WERI-Rb-1 (cell line): Measurements from ENCODE around the gene MRPL16.
A peak's percentile ranks its signal among the peaks of the same experiment; 100 is the strongest.

ENCODE experiments used
- DNase-seq: peaks from one replicate; pipeline ENCODE4 v3.0.0-alpha.2; 2020
- H3K27ac ChIP-seq: fragments of 250-450 bp; sonication (Bioruptor Pico); 2 replicates; pipeline ENCODE4 v1.5.1; 2020; ENCODE audit warnings: mild to moderate bottlenecking, moderate library complexity
- H3K27me3 ChIP-seq: fragments of 250-450 bp; sonication (Bioruptor Pico); 2 replicates; pipeline ENCODE4 v1.5.1; 2021; ENCODE audit warnings: mild to moderate bottlenecking, low read depth, moderate library complexity; ENCODE audit not compliant: insufficient read depth, severe bottlenecking
- H3K36me3 ChIP-seq: fragments of 250-450 bp; sonication (Bioruptor Pico); 2 replicates; pipeline ENCODE4 v1.5.1; 2020; ENCODE audit warnings: mild to moderate bottlenecking, moderate library complexity
- H3K4me3 ChIP-seq: 2 replicates; pipeline ENCODE4 v1.5.1; 2011; ENCODE audit warnings: low read depth, mild to moderate bottlenecking, control low read depth, low read length
- H3K9me3 ChIP-seq: fragments of 250-450 bp; sonication (Bioruptor Pico); 2 replicates; pipeline ENCODE4 v1.5.1; 2021; ENCODE audit warnings: mild to moderate bottlenecking, moderate library complexity; ENCODE audit not compliant: severe bottlenecking
- TF ChIP-seq, protein P1 (sequence below): IDR thresholded peaks from 2 replicates; pipeline ENCODE4 v1.5.1; 2011; ENCODE audit warnings: low read depth, mild to moderate bottlenecking, control low read depth, inconsistent platforms, low read length

Gene MRPL16

DNA sequence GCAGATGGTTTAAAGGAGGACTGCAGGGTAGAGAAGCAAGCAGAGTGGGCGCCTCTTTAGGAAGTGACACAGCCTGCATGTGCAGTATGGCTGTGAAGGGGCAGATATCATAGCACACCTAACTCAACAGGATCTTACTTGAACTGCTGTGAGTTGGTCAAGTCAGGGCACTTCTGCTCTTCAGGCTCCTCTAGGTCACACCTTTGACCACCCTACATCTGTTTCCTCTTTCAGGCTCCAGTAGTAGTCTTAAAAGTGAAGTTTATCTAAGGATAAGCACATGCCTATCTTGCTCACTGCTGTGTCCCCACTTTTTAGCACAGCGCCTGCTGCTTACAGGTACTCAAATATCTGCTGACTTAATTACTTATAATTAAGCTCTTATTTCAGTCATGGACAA is 6.5 kb downstream of the MRPL16 start:
- no peak for DNase-seq
- Histone ChIP-seq H3K9me3 (no peaks in the 10 kb centered on the region), H3K4me3 (no peak overlapping the region), H3K27me3 (no peaks in the 10 kb centered on the region), H3K27ac (peak overlapping the region; percentile 19; the same call in 1 of the 2 replicates), H3K36me3 (peaks cover 71% of the 10 kb centered on the region)
- TF ChIP-seq, protein P1, sequence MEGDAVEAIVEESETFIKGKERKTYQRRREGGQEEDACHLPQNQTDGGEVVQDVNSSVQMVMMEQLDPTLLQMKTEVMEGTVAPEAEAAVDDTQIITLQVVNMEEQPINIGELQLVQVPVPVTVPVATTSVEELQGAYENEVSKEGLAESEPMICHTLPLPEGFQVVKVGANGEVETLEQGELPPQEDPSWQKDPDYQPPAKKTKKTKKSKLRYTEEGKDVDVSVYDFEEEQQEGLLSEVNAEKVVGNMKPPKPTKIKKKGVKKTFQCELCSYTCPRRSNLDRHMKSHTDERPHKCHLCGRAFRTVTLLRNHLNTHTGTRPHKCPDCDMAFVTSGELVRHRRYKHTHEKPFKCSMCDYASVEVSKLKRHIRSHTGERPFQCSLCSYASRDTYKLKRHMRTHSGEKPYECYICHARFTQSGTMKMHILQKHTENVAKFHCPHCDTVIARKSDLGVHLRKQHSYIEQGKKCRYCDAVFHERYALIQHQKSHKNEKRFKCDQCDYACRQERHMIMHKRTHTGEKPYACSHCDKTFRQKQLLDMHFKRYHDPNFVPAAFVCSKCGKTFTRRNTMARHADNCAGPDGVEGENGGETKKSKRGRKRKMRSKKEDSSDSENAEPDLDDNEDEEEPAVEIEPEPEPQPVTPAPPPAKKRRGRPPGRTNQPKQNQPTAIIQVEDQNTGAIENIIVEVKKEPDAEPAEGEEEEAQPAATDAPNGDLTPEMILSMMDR = no peak

- peak; percentile 30 for DNase-seq
- Histone ChIP-seq H3K36me3 (peaks cover 80% of the 10 kb centered on the region), H3K27ac (no peak overlapping the region), H3K4me3 (no peak overlapping the region), H3K9me3 (no peaks in the 10 kb centered on the region), H3K27me3 (no peaks in the 10 kb centered on the region)
- TF ChIP-seq, protein P1 = peak; percentile 49; the same call in 1 of the 2 replicates
Measured at GRCh38 chr11:59802639-59803176, 7.9 kb downstream of the MRPL16 start.

DNA sequence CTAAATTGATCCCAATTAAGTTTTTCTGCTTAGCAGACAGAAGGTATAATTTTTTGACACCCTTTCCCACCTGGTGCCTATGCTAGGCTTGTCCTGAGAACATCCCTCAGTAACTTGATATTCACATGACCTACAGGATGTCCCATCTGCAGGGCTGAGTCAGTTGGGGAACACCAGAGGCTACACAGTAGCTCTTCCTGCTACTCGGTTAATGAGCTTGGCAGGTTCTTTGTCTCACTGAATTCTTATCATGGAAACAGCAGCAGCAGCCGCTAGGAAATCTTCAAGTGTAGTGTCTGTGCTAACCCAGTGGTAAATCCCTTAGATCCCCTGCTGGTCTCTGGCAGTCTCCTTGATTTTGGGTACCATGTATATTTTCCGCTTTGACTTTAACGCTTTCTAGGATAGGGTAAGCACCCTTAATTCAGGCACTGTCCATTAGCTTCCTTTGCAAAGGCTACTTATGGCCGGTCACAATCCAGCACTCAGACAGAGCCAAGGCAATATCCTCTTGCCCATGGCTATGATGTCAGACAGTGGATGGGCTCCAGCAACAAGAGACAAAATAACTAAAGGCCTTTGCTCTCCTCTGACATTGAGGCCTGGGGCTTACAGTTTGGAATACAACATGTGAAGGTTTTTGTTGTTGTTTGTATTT is 8.5 kb downstream of the MRPL16 start:
- peak; percentile 54 for DNase-seq

DNA sequence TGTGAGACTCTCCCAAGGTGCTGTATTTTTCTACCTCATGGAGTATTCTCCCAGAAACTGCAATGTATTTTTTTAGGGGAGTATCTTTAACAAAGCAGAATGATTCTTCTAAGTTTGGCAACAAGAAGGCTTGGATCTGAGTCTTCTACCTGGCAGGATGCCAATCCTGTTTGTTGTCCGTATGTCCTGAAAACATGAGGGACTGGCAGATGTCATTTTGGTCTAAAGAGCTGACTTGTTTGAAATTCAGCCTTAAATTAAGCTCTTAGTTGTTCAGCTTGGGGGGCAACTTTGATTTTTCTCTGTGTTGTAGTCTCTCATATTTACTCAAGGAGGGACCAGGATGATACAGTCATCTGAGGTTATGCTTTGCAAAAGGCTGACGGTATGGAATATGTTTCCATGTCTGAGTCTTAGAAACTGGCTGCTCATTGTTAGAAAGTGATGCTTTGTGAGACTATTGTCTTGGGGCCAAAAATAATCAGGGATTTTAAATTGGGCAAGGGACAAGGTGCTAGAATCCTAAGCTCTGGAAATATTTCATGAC is 9.3 kb downstream of the MRPL16 start:
- Histone ChIP-seq H3K4me3 (no peak overlapping the region), H3K27me3 (no peaks in the 10 kb centered on the region), H3K9me3 (no peaks in the 10 kb centered on the region), H3K36me3 (peaks cover 85% of the 10 kb centered on the region), H3K27ac (peak overlapping the region; percentile 31)
- DNase-seq = no peak
- TF ChIP-seq, protein P1 = no peak

More for the DNA sequence above, 8.5 kb downstream of the MRPL16 start:
- H3K4me3 ChIP-seq = no peak overlapping the region
- H3K9me3 ChIP-seq = no peaks in the 10 kb centered on the region
- peak overlapping the region; percentile 31 for H3K27ac ChIP-seq
- TF ChIP-seq, protein P1 = no peak
- peaks cover 85% of the 10 kb centered on the region for H3K36me3 ChIP-seq
- no peaks in the 10 kb centered on the region for H3K27me3 ChIP-seq

GRCh38 chr11:59800390-59801025 is 10.1 kb downstream of the MRPL16 start:
- DNase-seq = no peak
- TF ChIP-seq, protein P1 = no peak
- H3K27me3 ChIP-seq = no peaks in the 10 kb centered on the region
- peak overlapping the region; percentile 31 for H3K27ac ChIP-seq
- peaks cover 85% of the 10 kb centered on the region for H3K36me3 ChIP-seq
- H3K4me3 ChIP-seq = no peak overlapping the region
- no peaks in the 10 kb centered on the region for H3K9me3 ChIP-seq
